Osteoblast (primary cell): ENCODE data around the gene ERG. TPM values are rescaled to one million over a fixed set of nuclear protein-coding genes. Genes with fewer than 3 reads are reported as not detected.

Source experiments
- DNase-seq: peaks from one replicate; pipeline ENCODE4 v3.0.0; 2011; ENCODE audit warnings: low spot score, mixed read lengths; ENCODE audit not compliant: insufficient read length; ENCODE audit errors: missing footprints
- H2AFZ ChIP-seq: 2 replicates; pipeline ENCODE4 v1.6.0; 2011; ENCODE audit warnings: mild to moderate bottlenecking, low read length
- H3K27ac ChIP-seq: 2 replicates; pipeline ENCODE4 v1.5.1; 2011; ENCODE audit warnings: mild to moderate bottlenecking, low read depth, low read length, moderate library complexity
- H3K27me3 ChIP-seq: 2 replicates; pipeline ENCODE4 v1.6.0; 2012; ENCODE audit warnings: mild to moderate bottlenecking, control low read depth, inconsistent platforms, low read length, moderate library complexity; ENCODE audit not compliant: insufficient read depth
- H3K36me3 ChIP-seq: 2 replicates; pipeline ENCODE4 v1.5.1; 2011; ENCODE audit warnings: mild to moderate bottlenecking, low read length, control low read depth, moderate library complexity; ENCODE audit not compliant: insufficient read depth
- H3K4me1 ChIP-seq: 2 replicates; pipeline ENCODE4 v1.5.1; 2011; ENCODE audit warnings: mild to moderate bottlenecking, low read length, control low read depth, moderate library complexity; ENCODE audit not compliant: insufficient read depth
- H3K4me2 ChIP-seq: 2 replicates; pipeline ENCODE4 v1.6.0; 2011; ENCODE audit warnings: mild to moderate bottlenecking, low read length; ENCODE audit not compliant: insufficient read depth
- H3K4me3 ChIP-seq: fragments of 200-600 bp; sonication (generic); 3 replicates; pipeline ENCODE4 v1.5.1; 2012; ENCODE audit warnings: mild to moderate bottlenecking, low read length, inconsistent platforms; ENCODE audit not compliant: insufficient read depth
- H3K79me2 ChIP-seq: 2 replicates; pipeline ENCODE4 v1.6.0; 2012; ENCODE audit warnings: mild to moderate bottlenecking, low read length, control low read depth, inconsistent platforms; ENCODE audit not compliant: insufficient read depth
- H3K9me3 ChIP-seq: 2 replicates; pipeline ENCODE4 v1.5.1; 2011; ENCODE audit warnings: low read depth, low read length, control low read depth
- H4K20me1 ChIP-seq: 2 replicates; pipeline ENCODE4 v1.6.0; 2012; ENCODE audit warnings: mild to moderate bottlenecking, low read length, control low read depth; ENCODE audit not compliant: insufficient read depth
- CTCF ChIP-seq: IDR thresholded peaks from 2 replicates; pipeline ENCODE4 v1.5.1; 2011; ENCODE audit warnings: mild to moderate bottlenecking, low read depth, low read length, moderate library complexity; ENCODE audit errors: extremely low read depth
- total RNA-seq: library from RNA; depleted of rRNA; stranded (reverse); fragments of >200 nt; gene quantifications from 2 replicates; pipeline ENCODE4 v1.2.3, GENCODE V29; 2012

ERG gene
- total RNA-seq, 1 donor = 1.1 TPM

- Histone ChIP-seq H3K79me2 (no peaks in the 10 kb centered on the region), H3K4me2 (peak overlapping the region; percentile 48), H3K9me3 (no peaks in the 10 kb centered on the region), H3K27me3 (peaks cover 12% of the 10 kb centered on the region), H3K4me3 (no peak overlapping the region), H3K27ac (peak overlapping the region; percentile 13), H3K4me1 (peaks cover 16% of the 10 kb centered on the region), H2AFZ (peak overlapping the region; percentile 60), H3K36me3 (no peaks in the 10 kb centered on the region), H4K20me1 (no peaks in the 10 kb centered on the region)
- DNase-seq = peak; percentile 96
- peak; percentile 97 for TF ChIP-seq CTCF
These were observed 142.1 kb downstream of the ERG start for GRCh38 chr21:38355992-38356781.

DNA sequence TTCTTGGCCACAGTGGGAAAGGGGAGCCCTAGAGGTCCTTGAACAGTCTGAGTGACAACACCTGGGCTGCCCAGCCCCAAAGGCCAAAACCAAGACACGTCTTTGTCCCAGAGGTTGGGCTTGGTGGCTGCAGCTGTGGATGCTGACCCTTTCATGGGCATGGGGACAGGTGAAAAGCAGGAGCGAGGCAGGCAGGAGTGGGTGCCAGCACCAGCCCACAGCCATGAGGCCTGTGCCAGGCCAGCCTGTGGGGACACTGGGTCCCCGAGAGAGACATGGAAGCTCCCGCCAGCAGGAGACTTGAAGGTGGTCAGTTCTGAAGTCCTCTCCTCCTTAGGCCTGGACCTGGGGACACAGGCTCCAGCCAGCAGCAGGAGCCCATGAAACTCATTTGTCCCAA, 142.9 kb downstream of the ERG start:
- Histone ChIP-seq H4K20me1 (no peaks in the 10 kb centered on the region), H2AFZ (no peak overlapping the region), H3K4me2 (no peak overlapping the region), H3K4me1 (peaks cover 24% of the 10 kb centered on the region), H3K9me3 (no peaks in the 10 kb centered on the region), H3K36me3 (no peaks in the 10 kb centered on the region), H3K79me2 (no peaks in the 10 kb centered on the region), H3K27me3 (peaks cover 10% of the 10 kb centered on the region), H3K4me3 (no peak overlapping the region), H3K27ac (peak overlapping the region; percentile 13)
- no peak for TF ChIP-seq CTCF
- peak; percentile 23 for DNase-seq

DNA sequence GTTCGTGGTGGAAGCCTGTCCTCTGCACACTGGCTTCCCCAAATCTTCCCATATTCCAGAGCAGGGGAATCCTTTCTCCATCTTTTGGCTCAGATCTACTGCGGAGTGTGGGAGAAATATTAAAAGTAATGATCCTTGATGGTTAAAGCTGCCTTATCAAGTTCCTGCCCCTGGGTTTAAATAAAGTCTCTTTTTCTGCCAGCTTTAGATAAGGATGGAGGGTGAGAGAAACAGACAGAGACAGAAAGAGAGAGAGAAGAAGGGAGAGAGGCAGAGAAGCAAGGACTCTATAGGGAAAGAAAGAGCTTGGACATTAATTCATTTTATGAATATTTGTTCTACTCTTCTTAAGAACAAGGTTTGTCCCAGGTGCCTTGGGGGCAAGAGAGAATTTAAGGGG, 143.5 kb downstream of the ERG start:
- Histone ChIP-seq H3K9me3 (no peaks in the 10 kb centered on the region), H3K27ac (no peak overlapping the region), H3K4me1 (peaks cover 30% of the 10 kb centered on the region), H3K4me2 (no peak overlapping the region), H3K27me3 (peaks cover 4% of the 10 kb centered on the region), H3K4me3 (no peak overlapping the region), H3K36me3 (no peaks in the 10 kb centered on the region), H4K20me1 (no peaks in the 10 kb centered on the region), H3K79me2 (no peaks in the 10 kb centered on the region), H2AFZ (no peak overlapping the region)
- TF ChIP-seq CTCF = no peak
- peak; percentile 11 for DNase-seq

DNA sequence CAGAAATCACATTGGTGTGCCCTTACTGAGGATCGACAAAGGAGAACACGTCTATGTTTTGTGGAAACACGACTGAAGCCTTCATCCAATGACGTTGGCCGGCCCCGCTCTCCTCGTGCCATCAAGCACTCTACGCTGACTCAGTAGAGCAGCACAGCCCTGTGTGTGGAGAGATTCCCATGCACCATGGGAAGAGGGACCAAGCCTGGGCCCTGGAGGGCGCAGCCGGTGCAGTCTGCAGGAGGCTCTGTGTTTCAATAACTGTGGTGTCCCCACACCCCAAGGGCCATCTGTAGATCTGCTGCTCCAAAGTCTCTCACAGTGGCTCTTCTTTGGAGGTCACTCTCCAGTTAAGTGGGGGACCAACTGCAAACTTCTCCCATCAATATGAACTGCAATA, 144.0 kb downstream of the ERG start:
- DNase-seq = peak; percentile 22
- no peak for TF ChIP-seq CTCF
- H3K4me3 ChIP-seq = no peak overlapping the region
- no peak overlapping the region for H3K4me2 ChIP-seq
- no peaks in the 10 kb centered on the region for H3K9me3 ChIP-seq
- H3K36me3 ChIP-seq = no peaks in the 10 kb centered on the region
- H3K4me1 ChIP-seq = peaks cover 35% of the 10 kb centered on the region
- peaks cover 3% of the 10 kb centered on the region for H3K27me3 ChIP-seq
- H3K79me2 ChIP-seq = no peaks in the 10 kb centered on the region
- H2AFZ ChIP-seq = no peak overlapping the region
- H4K20me1 ChIP-seq = no peaks in the 10 kb centered on the region
- H3K27ac ChIP-seq = no peak overlapping the region
